HG03460 (cell line): Measurements from ENCODE around the gene TMEM240.
"Not testable (repeated sequence)": the region's sequence is repeated elsewhere in the genome, so short reads cannot be mapped to it uniquely, and the experiment has no call there.

Experiments used
- ATAC-seq: cut with Tn5 transposase; IDR thresholded peaks from one replicate; pipeline ENCODE4 v1.9.1; 2021; ENCODE audit not compliant: unreplicated experiment

Gene TMEM240

DNA sequence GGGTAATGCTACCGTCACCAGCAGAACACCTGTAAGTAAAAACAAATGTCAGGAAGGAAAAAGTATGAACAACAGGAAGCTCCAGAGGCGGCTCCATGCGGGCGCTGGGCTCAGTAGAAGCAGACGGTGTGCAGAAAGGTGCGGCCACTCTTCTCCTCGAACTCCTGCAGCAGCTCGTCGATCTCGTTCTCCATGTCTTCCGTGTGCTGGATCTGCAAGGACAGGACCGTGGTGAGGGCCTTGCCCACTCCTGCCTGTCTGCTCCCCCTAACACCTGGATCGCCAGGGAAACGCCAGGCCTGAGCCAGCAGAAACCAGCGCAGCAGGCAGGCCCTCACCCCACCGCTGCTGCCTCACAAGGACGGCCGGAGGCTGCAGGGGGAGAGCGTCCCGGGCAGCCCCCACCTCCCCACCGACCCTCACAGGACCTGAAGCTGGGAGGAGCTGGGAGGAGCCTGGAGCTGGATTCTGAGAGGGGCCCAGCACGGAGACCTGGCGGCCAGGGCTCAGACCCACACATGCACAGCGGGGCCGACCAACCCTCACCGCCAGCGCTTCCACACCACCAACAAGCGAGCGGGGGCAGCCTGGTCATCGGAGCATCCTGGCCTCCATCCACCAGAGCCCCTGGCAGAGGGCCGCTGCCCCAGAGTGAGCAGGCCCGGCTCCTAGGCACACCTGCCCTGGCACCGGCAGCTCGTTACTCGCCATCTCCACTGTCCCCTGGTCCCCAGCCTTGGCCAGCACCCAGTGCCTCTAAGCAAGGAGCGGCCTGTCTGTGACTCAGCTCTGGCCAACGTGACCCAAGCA lies 1.7 kb upstream of the TMEM240 start:
- no peak for ATAC-seq

DNA sequence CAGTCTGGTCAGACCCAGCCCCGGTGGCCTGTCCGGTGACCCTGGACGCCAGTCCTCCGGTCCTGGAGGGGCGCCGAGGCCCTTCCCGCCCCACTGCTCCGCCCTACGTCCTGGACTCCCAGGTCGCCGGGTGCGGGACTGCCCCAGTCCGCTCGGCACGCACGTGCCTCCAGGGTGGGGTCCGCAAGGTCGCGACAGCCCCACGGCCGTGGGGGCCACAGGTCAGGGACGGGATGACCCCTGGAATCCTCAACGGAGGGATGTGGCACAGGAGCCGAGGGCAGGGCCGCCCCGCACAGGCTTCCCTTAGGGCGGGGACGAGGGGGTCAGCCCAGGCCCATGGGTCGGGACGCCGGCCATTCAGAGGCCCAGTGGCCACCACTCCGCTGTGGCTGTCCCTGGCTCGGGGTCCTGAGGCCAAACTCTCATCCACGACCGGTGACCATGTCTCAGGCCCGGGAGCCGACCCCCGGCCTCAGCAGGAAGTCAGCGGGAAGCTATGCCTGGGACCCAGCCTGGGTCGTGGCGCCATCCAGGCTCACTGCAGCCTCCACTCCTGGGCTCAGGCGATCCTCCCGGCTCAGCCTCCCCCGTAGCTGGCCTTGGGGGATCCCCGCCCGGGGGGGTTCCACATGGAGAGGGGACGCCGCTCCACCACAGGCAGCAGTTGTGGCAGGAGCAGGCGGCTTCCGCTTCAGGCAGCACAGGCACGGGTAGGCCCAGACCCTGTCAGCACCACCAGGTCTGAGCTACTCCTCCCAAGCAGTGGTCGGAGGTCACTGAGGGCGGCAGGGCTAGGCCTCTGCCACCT lies 599 bp upstream of the TMEM240 start:
- ATAC-seq: no peak

DNA sequence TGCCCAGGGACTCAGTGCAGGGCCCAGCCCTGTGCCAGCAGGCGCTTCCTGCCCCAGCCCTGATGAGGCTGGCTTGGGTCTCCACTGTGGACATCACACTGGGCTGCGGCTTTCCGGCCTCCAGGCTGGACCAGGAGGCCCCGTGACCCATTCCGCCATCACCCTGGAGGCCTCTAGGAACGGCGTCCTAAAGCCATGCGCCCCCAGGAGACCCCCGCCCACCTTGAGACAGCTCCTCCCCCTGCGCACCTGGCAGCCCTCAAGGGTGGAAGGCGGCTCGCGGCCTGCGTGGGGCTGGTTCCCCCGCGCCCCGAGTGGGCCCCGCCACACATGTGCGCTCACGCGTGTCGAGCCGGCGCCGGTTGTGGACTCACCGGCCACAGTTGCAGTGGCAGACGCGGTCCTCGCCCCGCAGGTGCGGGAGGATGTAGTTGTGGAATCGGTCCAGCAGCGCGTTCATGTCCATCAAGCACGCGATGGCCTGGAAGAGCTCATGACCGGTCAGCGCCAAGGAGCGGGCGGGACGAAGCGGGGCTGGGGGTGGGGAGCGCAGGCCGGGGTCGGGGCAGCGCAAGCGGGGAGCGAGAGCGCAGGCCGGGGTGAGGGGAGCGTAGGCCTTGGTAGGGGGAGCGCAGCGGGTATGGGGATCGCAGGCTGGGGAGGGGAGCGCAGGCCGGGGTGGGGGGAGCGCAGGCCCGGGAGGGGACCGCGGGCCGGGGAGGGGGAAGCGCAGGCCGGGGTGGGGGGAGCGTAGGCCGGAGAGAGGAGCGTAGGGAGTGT lies 924 bp downstream of the TMEM240 start:
- no peak for ATAC-seq

DNA sequence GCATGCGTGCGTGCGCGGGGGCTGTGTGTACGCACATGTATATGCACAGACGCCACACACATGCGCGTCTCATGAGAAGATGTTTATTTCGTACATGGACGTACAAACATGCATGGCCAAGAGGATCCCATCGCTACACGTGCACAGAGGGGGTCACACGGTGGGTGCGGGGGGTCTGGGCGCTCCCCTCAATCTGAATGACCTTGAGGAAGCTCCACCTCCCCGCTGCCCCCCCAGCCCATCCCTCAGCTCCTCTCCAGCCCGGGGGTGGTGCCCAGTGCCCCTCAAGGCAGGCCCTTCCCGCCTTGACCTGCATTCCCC lies 1.5 kb downstream of the TMEM240 start:
- no peak for ATAC-seq

DNA sequence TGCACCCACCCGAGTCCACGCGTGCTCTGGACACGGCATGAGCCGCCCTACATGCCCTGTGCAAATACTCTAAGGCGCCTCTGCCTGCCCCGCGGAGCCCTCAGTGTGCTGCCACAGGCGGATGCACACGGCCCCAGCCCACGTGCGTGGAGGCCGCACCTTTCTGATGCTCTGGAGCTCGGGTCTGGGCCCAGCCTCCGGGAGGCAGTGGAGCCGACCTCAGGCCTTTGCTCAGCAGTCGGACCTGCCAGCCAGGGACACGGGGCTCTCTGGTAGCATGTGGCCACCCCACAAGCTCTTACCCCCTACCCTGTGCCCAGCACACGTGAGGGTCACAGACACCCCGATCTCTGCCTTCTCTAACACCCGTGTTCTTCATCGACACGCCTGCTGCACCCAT lies 2.1 kb downstream of the TMEM240 start:
- no peak for ATAC-seq

DNA sequence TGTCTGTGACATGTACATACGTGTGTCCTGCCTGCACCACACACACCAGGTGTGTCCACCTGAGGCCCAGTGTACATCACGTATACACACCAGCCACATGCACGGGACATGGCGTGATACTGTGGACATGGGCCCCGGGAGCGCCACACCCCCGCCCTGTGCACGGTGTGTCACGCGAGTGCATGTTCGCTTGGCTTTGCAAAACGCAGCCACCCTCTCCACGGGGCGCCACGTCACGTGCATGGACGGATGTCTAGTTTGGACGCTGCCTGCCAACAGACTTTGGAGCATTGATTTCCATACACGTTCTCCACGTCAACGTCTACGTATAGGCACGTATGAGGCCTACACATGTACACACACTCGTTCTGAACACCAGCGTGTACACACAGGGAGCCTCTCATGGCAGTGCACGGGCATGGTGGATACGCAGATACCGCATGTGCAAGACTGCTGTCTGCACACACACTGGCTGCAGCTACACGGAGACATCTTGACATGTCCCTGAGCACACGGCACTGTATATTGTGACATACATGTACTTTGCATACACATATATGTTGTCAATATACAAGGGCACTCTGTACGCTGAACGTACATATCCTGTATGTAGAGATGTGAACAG lies 2.7 kb downstream of the TMEM240 start:
- no peak for ATAC-seq

DNA sequence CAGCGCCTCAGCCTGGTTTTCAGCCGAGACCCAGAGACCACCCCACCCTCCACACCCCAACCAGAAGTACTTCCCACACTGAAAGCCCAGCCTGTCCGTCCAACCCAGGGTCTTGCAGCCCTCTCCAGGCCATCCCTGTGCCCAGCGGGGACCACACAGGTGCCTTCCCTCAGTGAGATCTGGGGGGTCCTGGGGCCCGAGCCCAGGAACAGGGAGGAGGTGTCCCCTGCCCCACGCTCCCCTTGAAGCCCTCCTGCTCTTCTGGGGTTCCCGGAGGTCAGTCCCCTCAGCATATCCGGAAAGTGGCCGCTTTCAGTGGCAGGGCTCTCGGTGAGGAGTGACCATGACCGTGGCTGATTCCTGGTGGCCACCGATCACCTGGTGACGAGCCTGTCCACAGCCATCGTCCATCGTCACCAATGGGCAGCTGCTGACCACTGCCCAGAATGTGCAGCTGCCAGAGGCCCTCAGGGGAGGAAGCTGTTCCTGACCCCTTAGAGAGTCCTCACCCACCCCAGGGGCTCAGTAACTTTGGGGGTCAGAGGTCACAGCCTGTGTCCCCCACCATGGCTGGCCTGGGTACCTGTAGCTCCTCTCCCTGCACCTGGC lies 3.4 kb downstream of the TMEM240 start:
- ATAC-seq: no peak

DNA sequence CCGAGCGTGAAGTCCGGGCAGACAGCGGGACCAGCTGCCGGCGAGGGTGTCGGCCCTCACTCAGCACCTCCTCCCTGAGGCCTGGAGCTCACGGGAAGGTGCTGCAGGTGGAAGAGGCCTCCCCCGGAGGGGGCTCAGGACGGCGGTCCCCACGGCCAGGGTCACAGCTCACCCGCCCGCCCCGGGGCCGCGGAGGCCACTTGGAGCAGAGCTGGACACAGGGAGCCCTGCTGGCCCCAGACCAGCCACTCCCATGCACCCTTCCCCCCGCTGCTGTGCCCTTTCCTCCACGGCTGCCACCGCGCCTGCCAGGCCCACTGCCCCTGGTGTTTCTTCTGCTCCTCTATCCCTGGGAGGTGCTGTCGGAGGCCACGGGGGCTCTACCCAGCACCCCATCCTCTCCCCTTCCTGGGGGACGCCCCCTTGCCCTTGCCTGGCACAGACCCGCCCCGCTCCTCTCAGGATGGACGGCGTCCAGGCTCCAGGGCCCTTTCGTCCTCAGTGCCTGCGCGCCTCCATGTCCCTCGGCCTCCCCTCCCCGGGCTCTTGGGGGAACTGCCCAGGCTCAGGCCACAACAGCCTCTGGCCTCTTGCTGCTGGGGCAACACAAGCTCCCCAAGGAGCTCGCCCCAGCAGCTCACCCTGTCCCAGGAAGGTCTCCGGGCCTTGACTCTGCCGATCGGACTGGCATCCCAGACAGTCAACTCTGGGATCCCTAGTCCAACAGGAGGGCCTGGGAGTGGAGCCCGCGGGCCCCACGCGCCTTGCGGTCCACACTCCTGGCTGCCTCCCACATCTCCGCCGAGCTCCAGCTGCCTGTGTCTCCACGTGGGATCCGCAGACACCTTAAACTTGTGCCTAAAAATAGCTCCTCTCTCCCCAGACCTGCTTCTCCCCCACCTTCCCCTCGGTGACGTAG lies 4.1 kb downstream of the TMEM240 start:
- ATAC-seq: no peak

DNA sequence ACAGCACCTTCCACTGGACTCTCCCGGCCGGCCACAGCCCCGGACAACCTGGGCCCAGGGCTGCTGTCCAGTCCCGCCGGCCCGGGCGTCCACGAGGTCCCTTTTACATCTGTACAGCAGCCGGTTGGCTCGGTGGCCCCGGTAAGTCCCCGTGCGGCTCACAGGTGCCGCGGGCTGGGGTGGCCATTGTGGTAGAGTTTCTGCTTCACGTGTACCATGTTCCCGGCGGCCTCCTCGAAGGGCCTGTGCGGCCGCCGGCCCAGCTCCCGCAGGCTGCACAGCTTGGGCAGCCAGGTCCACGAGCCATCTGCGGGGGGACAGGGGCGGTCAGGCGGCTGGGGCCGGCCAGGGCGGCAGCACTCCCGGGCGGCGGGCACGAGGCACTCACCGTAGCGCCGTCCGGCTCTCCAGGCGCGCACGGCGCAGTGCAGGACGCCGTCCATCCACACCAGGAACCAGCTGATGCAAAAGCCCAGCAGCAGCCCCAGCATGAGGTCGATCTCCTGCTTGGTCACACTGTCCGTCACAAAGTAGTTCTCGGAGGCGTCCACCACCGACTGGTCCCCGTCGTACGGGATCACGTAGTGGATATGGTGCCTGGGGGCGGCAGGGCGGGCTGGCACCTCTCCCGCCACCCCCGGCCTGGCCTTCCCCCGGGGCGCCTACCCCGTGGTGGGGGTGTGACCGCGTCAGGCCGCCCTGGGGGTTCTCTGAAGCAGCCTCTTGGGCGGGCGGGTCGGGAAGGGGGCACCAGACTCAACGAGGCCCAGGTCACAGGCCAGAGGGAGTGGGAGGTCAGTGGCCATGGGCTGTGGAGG lies 5.0 kb downstream of the TMEM240 start:
- no peak for ATAC-seq

DNA sequence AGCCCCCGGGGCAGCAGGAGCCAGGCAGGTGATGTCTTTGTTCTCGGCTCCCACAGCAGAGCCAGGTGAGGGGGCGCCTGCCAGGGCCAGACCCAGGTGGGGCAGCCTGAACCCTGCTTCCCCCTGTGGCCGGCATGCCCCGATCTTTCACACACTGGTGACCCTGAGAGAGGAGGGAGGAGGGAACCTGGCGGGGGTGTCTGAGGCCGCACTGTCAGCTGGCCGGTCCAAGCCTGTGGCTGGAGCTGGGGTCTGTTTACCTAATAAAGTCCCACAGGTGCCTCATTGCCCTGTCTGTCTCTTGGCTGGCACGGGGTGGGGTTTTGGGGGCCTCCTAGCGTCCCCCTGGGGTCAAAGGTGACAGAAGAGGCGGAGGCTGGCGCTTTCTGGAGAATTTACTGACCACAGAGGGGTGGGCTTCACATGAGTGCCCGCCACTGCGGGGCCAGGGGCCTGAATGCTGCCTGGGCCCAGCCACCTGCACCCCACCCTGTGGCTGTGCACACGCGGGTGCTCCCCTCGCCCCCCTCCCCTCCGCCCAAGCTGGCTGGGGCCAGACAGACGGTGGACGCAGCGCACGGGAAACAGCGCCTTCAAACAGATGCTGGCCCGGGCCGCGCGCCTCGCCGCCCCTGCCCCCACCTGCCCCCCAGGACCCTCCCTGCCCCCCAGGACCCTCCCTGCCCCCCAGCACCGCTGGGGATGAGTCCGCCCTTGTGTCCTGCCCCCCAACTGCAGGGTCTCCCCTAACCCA lies 5.8 kb downstream of the TMEM240 start:
- ATAC-seq: no peak

DNA sequence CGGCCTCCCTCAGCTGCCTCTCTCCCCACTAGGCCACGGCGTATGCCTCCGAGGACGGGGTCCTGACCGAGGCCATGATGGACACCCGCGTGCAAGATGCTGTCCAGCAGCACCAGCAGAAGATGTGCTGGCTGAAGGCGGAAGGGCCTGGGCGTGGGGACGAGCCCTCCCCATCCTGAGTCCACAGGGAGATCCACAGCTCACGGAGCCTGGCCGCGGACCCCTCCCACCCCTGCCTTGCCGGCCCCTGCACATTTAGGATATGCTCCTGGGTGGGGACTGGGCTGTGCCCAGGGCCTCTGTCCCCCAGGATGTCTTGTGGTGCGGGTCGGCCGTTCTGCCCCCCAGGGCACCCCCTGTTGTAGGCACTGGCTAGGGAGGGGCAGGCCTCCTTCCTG lies 6.5 kb downstream of the TMEM240 start:
- ATAC-seq: not testable (repeated sequence)

DNA sequence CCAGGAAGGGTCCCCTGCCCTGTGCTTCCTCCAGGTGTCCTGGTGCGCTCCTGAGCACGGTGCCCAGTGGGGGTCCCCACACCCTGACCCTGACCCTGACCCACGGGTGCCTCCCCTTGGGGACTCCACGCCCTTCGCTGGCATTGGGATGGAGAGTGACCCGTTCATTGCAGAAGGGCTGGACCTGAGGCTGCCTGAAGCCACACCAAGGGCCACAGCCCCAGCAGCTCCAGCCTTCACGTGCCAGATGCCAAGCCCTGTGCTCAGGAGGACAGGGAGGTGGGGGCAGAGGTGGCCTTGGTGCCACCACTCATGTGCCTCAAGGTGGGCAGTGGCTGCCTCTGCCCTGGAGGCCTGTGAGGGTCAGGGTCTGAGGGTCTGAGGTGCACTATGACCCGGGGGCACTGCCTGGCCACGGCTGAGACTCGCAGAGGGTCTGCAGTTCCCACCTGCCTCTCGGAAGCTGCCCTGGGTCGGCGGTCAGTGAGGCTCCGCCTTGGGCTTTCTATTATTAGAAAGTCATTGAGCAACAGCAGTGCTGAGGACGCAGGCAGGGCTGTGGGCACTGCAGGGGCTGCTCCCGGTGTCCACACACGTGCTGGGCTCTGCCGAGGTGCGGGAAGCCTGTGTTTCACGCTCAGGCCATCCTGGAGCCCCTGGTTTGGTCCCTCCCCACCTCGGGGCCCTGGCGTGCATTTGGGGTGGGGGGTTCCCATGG lies 7.1 kb downstream of the TMEM240 start:
- not testable (repeated sequence) for ATAC-seq

DNA sequence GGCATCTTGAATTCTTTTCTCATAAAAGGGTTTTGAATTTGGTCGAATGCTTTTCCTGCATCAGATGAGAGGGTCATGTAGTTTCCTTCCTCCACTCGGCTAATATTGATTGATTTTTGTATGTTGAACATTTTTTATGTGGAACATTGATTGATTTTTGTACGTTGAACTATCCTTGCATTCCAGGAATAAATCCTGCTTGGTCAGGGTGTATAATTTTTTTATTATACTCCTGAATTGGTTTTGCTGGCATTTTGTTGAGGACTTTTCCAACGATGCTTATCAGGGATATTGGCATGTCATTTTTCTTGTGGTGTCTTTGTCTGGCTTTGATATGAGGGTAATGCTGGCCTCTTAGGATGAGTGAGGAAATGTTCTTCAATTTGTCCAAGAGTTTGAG lies 8.5 kb downstream of the TMEM240 start:
- no peak for ATAC-seq

DNA sequence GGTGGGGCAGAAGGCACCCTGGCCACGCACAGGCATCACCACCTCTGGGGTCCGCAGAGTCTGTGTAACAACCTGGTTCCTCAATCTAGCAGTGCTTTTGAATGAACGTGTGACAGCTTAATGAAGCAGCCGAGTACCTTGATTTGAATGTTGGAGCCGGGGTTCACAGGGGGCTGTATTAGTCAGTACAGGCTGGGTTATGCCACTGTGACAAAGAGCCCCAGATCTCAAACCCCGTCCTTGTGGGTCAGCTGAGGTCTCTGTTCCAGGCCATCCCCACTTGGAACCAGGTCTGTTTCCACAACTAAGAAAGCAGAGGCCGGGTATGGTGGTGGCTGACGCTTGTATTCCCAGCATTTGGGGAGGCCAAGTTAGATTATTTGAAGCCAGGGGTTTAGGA lies 10.5 kb downstream of the TMEM240 start:
- ATAC-seq: no peak

DNA sequence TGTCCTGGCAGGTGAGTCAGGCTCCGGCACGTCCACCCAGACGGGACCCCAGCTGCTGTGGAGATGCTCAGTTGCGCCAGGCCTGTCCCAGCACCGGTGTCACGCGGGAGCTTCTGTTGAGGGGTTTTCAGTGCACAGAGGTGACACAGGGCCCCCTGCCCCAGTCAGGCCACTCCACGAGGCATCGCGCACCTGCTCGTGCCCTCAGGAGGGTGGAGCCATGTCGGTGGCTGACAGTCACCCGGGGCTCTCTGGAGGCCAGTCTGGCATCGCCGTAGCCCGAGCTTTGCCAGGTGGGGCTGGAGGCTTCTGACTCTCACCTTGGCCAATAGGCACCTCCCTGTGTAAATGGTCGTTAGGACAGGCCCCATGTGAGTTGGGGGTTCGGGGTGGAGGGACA lies 11.1 kb downstream of the TMEM240 start:
- no peak for ATAC-seq

DNA sequence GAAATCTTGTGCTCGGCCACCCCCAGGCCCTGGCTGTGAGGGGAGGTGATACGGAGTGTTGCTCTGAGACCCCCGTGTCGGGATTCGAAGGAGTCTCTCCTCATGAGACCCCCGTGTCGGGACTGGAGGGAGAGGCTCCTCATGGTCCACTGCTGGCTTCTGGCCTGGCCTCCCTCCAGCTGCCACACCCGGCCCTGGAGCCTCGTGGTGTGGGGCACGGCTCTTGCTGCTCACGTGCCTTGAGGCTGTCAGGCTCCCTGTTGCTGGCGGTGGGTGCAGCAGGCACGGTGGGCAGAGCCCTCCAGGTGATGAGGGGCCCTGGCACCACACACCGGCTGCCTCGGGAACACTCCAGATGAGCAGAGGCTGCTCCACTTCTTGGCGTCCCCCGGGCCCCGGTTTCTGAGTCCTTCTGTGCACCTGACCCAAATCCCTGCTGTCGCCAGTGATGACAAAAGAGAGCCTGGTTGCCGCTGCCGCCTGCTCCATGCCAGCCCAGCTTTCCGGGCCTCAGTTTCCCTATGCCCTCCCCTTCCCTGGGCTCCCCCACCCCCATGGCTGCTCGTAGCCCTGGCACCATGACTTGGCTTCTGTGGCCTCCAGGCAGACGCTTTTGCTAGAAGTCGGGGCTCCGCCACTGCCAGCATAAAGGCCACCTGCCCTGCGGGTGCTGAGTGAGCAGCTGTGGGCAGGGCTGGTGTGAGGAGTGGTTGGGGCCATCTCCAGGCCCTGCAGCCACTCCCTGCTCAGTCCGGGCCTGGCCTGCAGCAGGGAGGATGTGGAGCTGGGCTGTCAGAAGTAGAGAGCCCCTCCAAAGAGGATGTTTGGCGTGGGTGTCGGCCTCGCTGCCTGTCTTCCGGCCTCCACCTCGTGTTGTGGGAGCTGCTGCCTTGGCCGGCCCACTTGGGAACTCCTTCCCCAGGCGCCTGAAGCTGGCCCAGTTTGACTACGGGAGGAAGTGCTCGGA lies 11.8 kb downstream of the TMEM240 start:
- no peak for ATAC-seq
